ENCODE data around the gene PLXDC1.

DNA sequence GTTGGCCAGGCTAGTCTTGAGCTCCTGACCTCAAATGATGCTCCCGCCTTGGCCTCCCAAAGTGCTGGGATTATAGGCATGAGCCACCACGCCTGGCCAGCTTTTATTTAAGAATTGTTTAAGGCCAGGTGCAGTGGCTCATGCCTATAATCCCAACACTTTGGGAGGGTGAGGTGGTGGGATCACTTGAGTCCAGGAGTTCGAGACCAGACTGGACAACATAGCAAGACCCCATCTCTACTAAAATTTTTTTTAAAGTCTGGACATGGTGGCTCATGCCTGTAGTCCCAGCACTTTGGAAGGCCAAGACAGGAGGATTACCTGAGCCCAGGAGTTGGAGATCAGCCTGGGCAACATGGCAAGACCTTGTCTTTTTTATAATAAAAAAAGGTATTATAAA lies 5.2 kb downstream of the PLXDC1 start:
- TF ChIP-seq POLR2A (IDR thresholded peaks at IDR 0.05) = no peak
- TF ChIP-seq, protein P1, sequence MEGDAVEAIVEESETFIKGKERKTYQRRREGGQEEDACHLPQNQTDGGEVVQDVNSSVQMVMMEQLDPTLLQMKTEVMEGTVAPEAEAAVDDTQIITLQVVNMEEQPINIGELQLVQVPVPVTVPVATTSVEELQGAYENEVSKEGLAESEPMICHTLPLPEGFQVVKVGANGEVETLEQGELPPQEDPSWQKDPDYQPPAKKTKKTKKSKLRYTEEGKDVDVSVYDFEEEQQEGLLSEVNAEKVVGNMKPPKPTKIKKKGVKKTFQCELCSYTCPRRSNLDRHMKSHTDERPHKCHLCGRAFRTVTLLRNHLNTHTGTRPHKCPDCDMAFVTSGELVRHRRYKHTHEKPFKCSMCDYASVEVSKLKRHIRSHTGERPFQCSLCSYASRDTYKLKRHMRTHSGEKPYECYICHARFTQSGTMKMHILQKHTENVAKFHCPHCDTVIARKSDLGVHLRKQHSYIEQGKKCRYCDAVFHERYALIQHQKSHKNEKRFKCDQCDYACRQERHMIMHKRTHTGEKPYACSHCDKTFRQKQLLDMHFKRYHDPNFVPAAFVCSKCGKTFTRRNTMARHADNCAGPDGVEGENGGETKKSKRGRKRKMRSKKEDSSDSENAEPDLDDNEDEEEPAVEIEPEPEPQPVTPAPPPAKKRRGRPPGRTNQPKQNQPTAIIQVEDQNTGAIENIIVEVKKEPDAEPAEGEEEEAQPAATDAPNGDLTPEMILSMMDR (IDR thresholded peaks at IDR 0.05) = no peak
